ENCODE measurements around the gene PDS5B.

GRCh38 chr13:32590266-32590665, 4.0 kb downstream of the PDS5B start:
- TF ChIP-seq ZNF24 (tag by site-specific recombination; IDR thresholded peaks at IDR 0.05): no peak
- no peak for TF ChIP-seq CTCF (tag by site-specific recombination; IDR thresholded peaks at IDR 0.05)
- TF ChIP-seq ZNF311 (tag by site-specific recombination; IDR thresholded peaks at IDR 0.05; ENCODE audit: borderline replicate concordance): no peak
- TF ChIP-seq YY1 (tag by site-specific recombination; IDR thresholded peaks at IDR 0.05): no peak
- no peak for TF ChIP-seq KLF16 (tag by site-specific recombination; IDR thresholded peaks at IDR 0.05)
- TF ChIP-seq BCL11A (tag by site-specific recombination; IDR thresholded peaks at IDR 0.05; ENCODE audit: low read depth): no peak
- no peak for TF ChIP-seq PBX3 (CRISPR knock-in tag; IDR thresholded peaks at IDR 0.05)
- no peak for TF ChIP-seq REST (tag by site-specific recombination; IDR thresholded peaks at IDR 0.05)
- no peak for TF ChIP-seq TCF7L2 (IDR thresholded peaks at IDR 0.05; ENCODE audit: borderline replicate concordance, low read depth, low read length)
- TF ChIP-seq RBAK (tag by site-specific recombination; IDR thresholded peaks at IDR 0.05): no peak

Measured in HEK293 (cell line).